GM20000 (cell line): ENCODE data around the gene JARID2.

Experiments used
- DNase-seq: peaks from one replicate; pipeline ENCODE4 v3.0.0; 2012; ENCODE audit warnings: low spot score
- TF ChIP-seq, protein P1 (sequence below): IDR thresholded peaks from 2 replicates; pipeline ENCODE4 v1.5.1; 2012; ENCODE audit warnings: mild to moderate bottlenecking, control low read depth; ENCODE audit errors: extremely low read depth, missing control alignments

Gene JARID2

DNA sequence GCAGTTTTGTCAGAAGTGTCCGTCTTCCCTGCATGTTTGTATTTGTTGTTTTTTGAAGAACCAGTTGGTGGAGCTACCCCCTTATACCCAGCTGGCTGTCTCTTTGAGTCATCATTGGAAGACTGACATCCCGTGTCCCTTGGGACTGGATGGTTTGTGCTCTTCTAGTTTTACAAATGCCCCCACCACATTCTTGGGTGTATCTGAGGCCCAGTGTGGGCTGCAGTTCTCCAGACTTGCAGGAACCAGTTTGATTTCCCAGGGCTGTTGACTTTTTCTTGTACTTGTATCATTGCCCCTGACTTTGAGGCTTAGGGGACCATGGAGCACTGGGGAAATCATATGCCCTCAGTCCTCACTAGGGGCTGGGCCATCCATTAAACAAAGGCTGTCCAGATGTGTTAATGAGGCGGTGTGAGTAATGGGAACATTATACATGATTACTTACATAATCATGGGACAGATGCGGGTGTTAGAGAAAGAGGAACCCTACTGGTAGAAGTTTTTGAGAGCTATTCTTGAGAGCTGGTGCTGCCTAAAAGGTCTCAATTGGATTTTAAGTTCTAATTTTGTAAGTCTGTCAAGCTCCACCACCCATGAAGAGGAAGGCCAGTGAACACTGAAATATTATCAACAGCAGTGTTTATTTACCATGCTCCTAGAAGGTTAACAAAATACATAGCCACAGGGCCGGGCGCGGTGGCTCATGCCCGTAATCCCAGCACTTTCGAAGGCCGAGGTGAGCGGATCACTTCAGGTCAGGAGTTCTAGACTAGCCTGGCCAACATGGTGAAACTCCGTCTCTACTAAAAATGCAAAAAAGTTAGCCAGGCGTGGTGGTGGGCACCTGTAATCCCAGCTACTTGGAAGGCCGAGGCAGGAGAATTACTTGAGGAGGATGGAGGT is 8.5 kb downstream of the JARID2 start:
- DNase-seq, result no peak
- TF ChIP-seq, protein P1, sequence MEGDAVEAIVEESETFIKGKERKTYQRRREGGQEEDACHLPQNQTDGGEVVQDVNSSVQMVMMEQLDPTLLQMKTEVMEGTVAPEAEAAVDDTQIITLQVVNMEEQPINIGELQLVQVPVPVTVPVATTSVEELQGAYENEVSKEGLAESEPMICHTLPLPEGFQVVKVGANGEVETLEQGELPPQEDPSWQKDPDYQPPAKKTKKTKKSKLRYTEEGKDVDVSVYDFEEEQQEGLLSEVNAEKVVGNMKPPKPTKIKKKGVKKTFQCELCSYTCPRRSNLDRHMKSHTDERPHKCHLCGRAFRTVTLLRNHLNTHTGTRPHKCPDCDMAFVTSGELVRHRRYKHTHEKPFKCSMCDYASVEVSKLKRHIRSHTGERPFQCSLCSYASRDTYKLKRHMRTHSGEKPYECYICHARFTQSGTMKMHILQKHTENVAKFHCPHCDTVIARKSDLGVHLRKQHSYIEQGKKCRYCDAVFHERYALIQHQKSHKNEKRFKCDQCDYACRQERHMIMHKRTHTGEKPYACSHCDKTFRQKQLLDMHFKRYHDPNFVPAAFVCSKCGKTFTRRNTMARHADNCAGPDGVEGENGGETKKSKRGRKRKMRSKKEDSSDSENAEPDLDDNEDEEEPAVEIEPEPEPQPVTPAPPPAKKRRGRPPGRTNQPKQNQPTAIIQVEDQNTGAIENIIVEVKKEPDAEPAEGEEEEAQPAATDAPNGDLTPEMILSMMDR, result no peak

DNA sequence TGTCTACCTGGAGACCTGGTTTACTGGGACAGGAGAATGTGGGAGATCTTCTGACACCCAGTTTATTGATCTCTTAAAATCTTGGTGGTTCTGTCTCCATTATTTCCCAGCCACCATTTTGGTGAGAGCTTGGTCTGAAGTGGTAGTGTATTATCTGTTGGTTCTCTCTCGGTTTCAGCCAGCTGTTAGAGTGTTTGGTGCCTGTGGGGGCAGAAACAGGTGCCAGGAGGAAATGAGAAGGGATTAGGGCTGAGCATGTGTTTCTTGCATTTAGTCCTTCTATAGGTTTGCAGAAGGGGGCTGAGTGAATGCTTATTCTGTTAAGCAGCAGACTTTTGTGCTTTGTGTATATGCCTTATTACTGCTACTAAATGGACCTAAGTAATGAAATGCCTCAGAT is 9.6 kb downstream of the JARID2 start:
- TF ChIP-seq, protein P1, result no peak
- no peak for DNase-seq

DNA sequence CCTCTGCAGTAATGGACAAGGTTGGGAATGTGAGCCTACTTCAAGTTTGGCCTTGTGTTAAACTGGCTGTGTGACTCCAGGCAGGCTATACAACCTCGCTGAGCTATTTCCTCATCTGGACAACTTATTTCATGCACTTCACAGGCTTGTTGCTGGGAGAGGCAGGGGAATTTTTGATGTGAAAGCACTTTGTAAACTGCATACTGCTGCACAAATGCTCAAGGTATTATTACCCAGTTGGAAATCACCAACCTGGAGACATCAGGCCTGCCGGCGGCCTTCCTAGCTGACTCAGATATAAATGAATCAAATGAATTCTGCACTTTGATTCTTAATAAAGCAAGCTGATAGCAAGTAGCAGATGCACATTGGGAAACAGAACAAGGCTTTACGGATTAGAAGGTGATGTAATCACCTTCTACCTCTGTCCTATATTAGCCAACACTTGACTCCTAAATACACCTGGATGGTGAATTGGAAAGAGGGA is 10.1 kb downstream of the JARID2 start:
- TF ChIP-seq, protein P1, result no peak
- no peak for DNase-seq

DNA sequence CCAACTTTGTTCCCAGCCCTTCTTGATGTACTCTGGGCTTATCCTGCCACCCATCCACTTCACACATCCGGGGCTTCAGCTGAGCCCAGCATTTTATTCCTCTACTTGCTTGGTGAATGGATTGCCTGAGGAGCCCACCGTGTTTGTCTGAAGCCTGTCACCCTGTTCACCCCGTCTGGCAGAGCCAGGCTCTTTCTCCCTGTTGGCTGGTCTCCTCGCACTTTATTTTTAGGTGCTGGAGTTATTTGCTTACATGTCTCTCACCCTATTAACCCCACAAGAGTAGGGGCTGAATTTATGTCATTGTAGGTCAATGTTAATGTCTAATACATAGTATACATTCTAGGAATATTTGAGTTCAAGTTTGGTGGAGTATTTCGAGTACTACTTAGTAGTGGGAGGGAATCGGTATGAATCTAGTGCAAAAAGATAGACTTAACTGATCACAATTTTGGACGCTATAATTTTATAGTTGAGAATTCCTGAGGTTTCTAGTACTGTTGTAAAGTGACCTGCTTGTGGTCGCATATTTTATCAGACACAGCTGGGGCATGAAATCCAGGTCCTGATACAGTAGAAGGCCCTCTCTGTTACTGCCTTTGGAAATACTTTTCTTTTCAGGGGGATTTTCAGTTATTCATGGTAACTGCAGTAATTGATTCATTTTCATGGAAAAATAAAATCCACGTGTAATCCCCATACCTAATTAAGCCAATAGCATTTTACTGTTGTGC is 10.8 kb downstream of the JARID2 start:
- no peak for DNase-seq
- TF ChIP-seq, protein P1, result no peak

GRCh38 chr6:15257357-15258132 is 11.7 kb downstream of the JARID2 start:
- DNase-seq, result no peak
- TF ChIP-seq, protein P1, result no peak

DNA sequence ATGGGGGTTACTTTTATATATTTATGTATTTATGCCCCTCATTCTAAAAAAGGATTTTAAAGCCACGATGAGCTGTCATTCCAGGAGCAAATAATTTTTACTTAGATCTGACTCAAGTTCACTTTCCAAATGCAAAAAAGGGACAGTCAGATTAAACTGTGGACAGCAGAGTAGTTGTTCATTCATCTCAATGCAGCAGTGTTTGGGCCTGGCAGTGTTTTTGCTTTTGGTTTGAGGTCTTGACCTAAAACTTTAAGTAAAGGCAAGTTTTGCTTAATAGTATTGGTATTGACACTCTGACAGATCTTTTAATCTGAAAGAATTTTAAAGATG is 13.9 kb downstream of the JARID2 start:
- DNase-seq, result no peak
- TF ChIP-seq, protein P1, result no peak
